CD8-positive, alpha-beta memory T cell (primary cell): ENCODE results near the gene ZNF526. TPM values are rescaled to one million over a fixed set of nuclear protein-coding genes. Genes with fewer than 3 reads are reported as not detected.
A peak's percentile ranks its signal among the peaks of the same experiment; 100 is the strongest.

Source experiments
- CTCF ChIA-PET: fragments of 350-600 bp; sonication (Branson Sonifier 250); formaldehyde crosslinking; loops from one replicate; lab custom pipeline; 2021; ENCODE audit warnings: antibody characterized with exemption; lab: Charles Lee
- POLR2A ChIA-PET: fragments of 350-600 bp; sonication (Branson Sonifier 250); formaldehyde crosslinking; loops from one replicate; lab custom pipeline; 2021; ENCODE audit warnings: antibody characterized with exemption; lab: Charles Lee
- DNase-seq, 5 donors: peaks; one replicate each; pipeline versions ENCODE4 v3.0.0 to v3.0.0-alpha.2; 2020 to 2022; ENCODE audit warnings: mixed read lengths in 1 of 5
- H3K27ac ChIP-seq: one replicate; pipeline ENCODE4 v1.7.0; 2013; ENCODE audit warnings: low read depth, mild to moderate bottlenecking, low read length, moderate library complexity
- H3K27me3 ChIP-seq: 2 replicates; pipeline ENCODE4 v1.7.0; 2013; ENCODE audit warnings: low read length, mild to moderate bottlenecking; ENCODE audit not compliant: insufficient read depth, poor library complexity, severe bottlenecking
- H3K36me3 ChIP-seq: 2 replicates; pipeline ENCODE4 v1.7.0; 2013; ENCODE audit warnings: mild to moderate bottlenecking, low read length, moderate library complexity; ENCODE audit not compliant: insufficient read depth
- H3K4me1 ChIP-seq: 2 replicates; pipeline ENCODE4 v1.7.0; 2013; ENCODE audit warnings: mild to moderate bottlenecking, low read length, moderate library complexity; ENCODE audit not compliant: insufficient read depth
- H3K4me3 ChIP-seq: 2 replicates; pipeline ENCODE4 v1.7.0; 2013; ENCODE audit warnings: mild to moderate bottlenecking, low read length
- H3K9me3 ChIP-seq: 2 replicates; pipeline ENCODE4 v1.7.0; 2013; ENCODE audit warnings: mild to moderate bottlenecking, low read length
- H3K27ac Mint-ChIP-seq, 8 donors: one replicate each; pipeline ENCODE4 v1.8.0; 2020 to 2021; ENCODE audit warnings: mixed read lengths in 8 of 8, mild to moderate bottlenecking in 6 of 8, inconsistent platforms in 3 of 8, moderate library complexity in 3 of 8
- H3K27me3 Mint-ChIP-seq, 2 donors: one replicate each; pipeline ENCODE4 v1.8.0; 2020 to 2021; ENCODE audit warnings: mixed read lengths in 2 of 2, mild to moderate bottlenecking in 1 of 2, moderate library complexity in 1 of 2
- H3K36me3 Mint-ChIP-seq, 3 donors: one replicate each; pipeline ENCODE4 v1.8.0; 2020 to 2021; ENCODE audit warnings: mixed read lengths in 3 of 3, inconsistent platforms in 1 of 3, mild to moderate bottlenecking in 1 of 3
- H3K4me1 Mint-ChIP-seq, 3 donors: one replicate each; pipeline ENCODE4 v1.8.0; 2020 to 2021; ENCODE audit warnings: mixed read lengths in 3 of 3, inconsistent platforms in 1 of 3, mild to moderate bottlenecking in 1 of 3
- H3K4me3 Mint-ChIP-seq, 7 donors: one replicate each; pipeline ENCODE4 v1.8.0; 2020 to 2021; ENCODE audit warnings: mixed read lengths in 7 of 7, mild to moderate bottlenecking in 6 of 7, moderate library complexity in 4 of 7, inconsistent platforms in 2 of 7
- H3K9me3 Mint-ChIP-seq, 5 donors: one replicate each; pipeline ENCODE4 v1.8.0; 2020 to 2022; ENCODE audit warnings: mixed read lengths in 5 of 5, mild to moderate bottlenecking in 3 of 5, moderate library complexity in 2 of 5, inconsistent platforms in 1 of 5
- polyA plus RNA-seq: library from polyadenylated mRNA; unstranded; fragments of 300-500 nt; fragmentation: Illumina TruSeq; gene quantifications from one replicate; pipeline ENCODE4 v1.2.3, GENCODE V29; 2021
- total RNA-seq, 2 experiments: library from RNA; stranded (reverse); gene quantifications; one replicate each; pipeline ENCODE4 v1.2.3, GENCODE V29; 2021

The ZNF526 gene
- total and polyA plus RNA-seq, 3 experiments from 2014 or later, result 9.0 to 20.5 (median 18.4) TPM

DNA sequence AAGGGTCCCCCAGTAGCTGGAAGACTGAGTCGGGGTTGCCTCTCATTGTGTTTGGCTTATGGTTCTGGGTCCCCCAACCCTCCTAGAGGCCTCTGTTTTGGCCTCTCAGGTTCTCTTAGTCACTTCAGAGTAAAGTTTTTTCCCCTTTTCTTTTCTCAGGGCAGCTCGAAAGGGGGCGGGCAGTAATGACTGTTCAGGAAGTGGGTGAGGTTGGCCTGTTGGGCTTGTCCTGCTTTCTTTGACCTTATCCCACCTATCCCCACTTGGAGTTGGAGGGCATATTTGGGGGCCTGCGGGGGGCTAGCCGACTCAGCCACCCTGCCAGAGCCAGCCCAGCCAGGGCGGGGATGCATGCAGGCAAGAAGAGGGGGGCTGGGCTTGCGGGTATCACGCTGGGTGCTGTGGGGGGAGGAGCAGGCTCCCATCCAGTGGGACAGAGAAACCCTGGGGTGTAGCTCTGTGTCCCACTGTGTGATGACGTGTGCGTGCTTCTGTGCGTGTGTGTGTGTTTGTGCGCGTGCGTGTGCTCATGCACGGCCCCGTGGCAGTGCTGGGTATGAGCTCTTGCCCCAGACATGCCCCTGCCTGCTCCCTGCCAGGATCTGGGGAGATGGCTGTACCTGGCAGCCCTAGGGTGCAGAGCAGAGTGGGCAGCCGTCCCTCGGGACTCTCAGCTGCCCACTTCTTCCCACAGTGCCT, 50.4 kb downstream of the ZNF526 start:
- no peaks in the 10 kb centered on the region for H3K9me3 Mint-ChIP-seq
- ChIA-PET POLR2A (interaction anchor here (0.6 to 2.5 kb wide), 11 partner anchors 9 to 71 kb away, joined by 3 to 13 read pairs (median 5); partner anchors contain the start of genes GSK3A and ZNF526), CTCF (interaction anchor here (0.6 to 2.5 kb wide), 8 partner anchors 9 to 257 kb away, joined by 3 to 33 read pairs (median 4); no protein-coding TSS in a partner anchor)
- Histone ChIP-seq H3K27ac (peak overlapping the region; percentile 94), H3K27me3 (no peaks in the 10 kb centered on the region), H3K9me3 (no peaks in the 10 kb centered on the region), H3K4me3 (peak overlapping the region; percentile 66), H3K4me1 (peaks cover 29% of the 10 kb centered on the region), H3K36me3 (peaks cover 6% of the 10 kb centered on the region)
- peaks cover 0 to 4% of the 10 kb centered on the region in 2 donors for H3K27me3 Mint-ChIP-seq
- peak overlapping the region in 6 of 8 donors; percentile 95 to 100 (median 98) for H3K27ac Mint-ChIP-seq
- peak overlapping the region in 3 of 7 donors; percentile 83 to 91 (median 89) for H3K4me3 Mint-ChIP-seq
- peaks cover 27 to 40% (median 38%) of the 10 kb centered on the region in 3 donors for H3K4me1 Mint-ChIP-seq
- peaks cover 1 to 34% (median 6%) of the 10 kb centered on the region in 3 donors for H3K36me3 Mint-ChIP-seq
- DNase-seq, result peak; percentile 69 to 85 (median 74)

DNA sequence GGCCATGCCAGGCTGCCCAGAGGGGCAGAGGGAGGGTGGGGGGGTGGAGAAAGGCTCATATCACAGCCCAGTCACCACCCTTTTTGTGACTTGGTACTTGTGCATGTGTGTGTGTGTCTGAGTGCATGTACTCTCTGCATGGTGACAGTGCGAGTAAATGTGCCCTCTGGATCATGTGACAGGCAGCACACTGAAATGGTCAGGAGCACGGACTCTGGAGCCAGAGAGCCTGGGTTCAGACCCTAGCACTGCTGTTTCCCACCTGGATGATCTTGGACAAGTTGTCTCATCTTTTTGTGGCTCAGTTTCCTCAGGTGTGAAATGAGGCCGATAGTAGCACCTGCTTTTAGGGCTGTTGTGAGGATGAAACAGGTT, 50.9 kb downstream of the ZNF526 start:
- no peaks in the 10 kb centered on the region for H3K9me3 Mint-ChIP-seq
- peaks cover 0 to 2% of the 10 kb centered on the region in 2 donors for H3K27me3 Mint-ChIP-seq
- no peaks in the 10 kb centered on the region for H3K27me3 ChIP-seq
- H3K4me3 Mint-ChIP-seq, result peak overlapping the region in 6 of 7 donors; percentile 3 to 91 (median 64)
- ChIA-PET CTCF (interaction anchor here (0.6 to 2.5 kb wide), 5 partner anchors 8 to 258 kb away, joined by 3 to 33 read pairs (median 5); no protein-coding TSS in a partner anchor), POLR2A (interaction anchor here (0.9 to 2.5 kb wide), 9 partner anchors 8 to 72 kb away, joined by 3 to 13 read pairs (median 5); partner anchors contain the start of genes GSK3A and ZNF526)
- peaks cover 3 to 36% (median 6%) of the 10 kb centered on the region in 3 donors for H3K36me3 Mint-ChIP-seq
- H3K36me3 ChIP-seq, result peaks cover 6% of the 10 kb centered on the region
- no peaks in the 10 kb centered on the region for H3K9me3 ChIP-seq
- peak overlapping the region; percentile 94 for H3K27ac ChIP-seq
- H3K27ac Mint-ChIP-seq, result peak overlapping the region in 7 of 8 donors; percentile 46 to 99 (median 89)
- peak overlapping the region; percentile 49 for H3K4me3 ChIP-seq
- peak in 1 of 5 donors; percentile 43 for DNase-seq
- peaks cover 31% of the 10 kb centered on the region for H3K4me1 ChIP-seq
- H3K4me1 Mint-ChIP-seq, result peaks cover 29 to 43% (median 42%) of the 10 kb centered on the region in 3 donors

DNA sequence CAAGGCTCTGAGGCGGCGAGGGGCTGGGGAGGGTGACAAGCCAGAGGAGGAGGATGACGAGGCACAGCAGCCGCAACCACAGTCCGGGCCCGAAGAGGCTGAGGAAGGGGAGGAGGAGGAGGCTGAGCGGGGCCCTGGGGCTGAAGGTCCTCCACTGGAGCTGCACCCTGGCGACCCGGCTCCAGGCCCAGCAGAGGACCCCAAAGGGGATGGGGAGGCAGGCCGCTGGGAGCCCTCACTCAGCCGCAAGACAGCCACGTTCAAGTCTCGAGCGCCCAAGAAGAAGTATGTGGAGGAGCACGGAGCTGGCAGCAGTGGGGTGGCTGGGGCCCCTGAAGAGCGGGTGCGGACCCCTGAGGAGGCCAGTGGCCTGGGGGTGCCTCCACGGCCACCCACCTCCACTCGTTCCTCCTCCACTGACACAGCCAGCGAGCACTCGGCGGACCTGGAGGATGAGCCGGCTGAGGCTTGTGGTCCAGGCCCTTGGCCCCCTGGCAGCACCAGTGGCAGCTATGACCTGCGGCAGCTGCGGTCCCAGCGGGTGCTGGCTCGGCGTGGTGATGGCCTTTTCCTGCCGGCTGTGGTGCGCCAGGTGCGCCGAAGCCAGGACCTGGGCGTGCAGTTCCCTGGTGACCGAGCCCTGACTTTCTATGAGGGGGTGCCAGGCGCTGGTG, 51.9 kb downstream of the ZNF526 start:
- peaks cover 6% of the 10 kb centered on the region for H3K36me3 ChIP-seq
- no peak overlapping the region for H3K27ac ChIP-seq
- CTCF ChIA-PET, result interaction anchor here (1.3 to 2.2 kb wide), 4 partner anchors 7 to 163 kb away, joined by 3 to 33 read pairs (median 5); no protein-coding TSS in a partner anchor
- no peaks in the 10 kb centered on the region for H3K9me3 ChIP-seq
- H3K4me3 ChIP-seq, result no peak overlapping the region
- POLR2A ChIA-PET, result no interaction called here
- H3K36me3 Mint-ChIP-seq, result peaks cover 4 to 37% (median 6%) of the 10 kb centered on the region in 3 donors
- no peaks in the 10 kb centered on the region for H3K27me3 ChIP-seq
- peaks cover 0 to 2% of the 10 kb centered on the region in 2 donors for H3K27me3 Mint-ChIP-seq
- DNase-seq, result peak in 1 of 5 donors; percentile 50
- H3K4me1 ChIP-seq, result peaks cover 41% of the 10 kb centered on the region
- no peaks in the 10 kb centered on the region for H3K9me3 Mint-ChIP-seq
- H3K27ac Mint-ChIP-seq, result peak overlapping the region in 1 of 8 donors; percentile 46
- H3K4me3 Mint-ChIP-seq, result no peak overlapping the region
- peaks cover 33 to 51% (median 48%) of the 10 kb centered on the region in 3 donors for H3K4me1 Mint-ChIP-seq

GRCh38 chr19:42272535-42272897, 52.4 kb downstream of the ZNF526 start:
- POLR2A ChIA-PET, result no interaction called here

GRCh38 chr19:42272989-42273406, 52.9 kb downstream of the ZNF526 start:
- DNase-seq, result peak in 1 of 5 donors; percentile 42
- Mint-ChIP-seq H3K36me3 (peaks cover 4 to 36% (median 6%) of the 10 kb centered on the region in 3 donors), H3K27ac (no peak overlapping the region), H3K9me3 (no peaks in the 10 kb centered on the region), H3K27me3 (peaks cover 0 to 2% of the 10 kb centered on the region in 2 donors), H3K4me1 (peaks cover 33 to 52% (median 42%) of the 10 kb centered on the region in 3 donors), H3K4me3 (no peak overlapping the region)
- Histone ChIP-seq H3K4me3 (no peak overlapping the region), H3K9me3 (no peaks in the 10 kb centered on the region), H3K36me3 (peaks cover 6% of the 10 kb centered on the region), H3K4me1 (peaks cover 37% of the 10 kb centered on the region), H3K27me3 (no peaks in the 10 kb centered on the region), H3K27ac (no peak overlapping the region)
- ChIA-PET CTCF (interaction anchor here (1.3 kb wide), 1 partner anchor 164 kb away, joined by 5 read pairs; no protein-coding TSS in a partner anchor), POLR2A (no interaction called here)

More at GRCh38 chr19:42272535-42272897, 52.4 kb downstream of the ZNF526 start:
- no peaks in the 10 kb centered on the region for H3K9me3 ChIP-seq
- no peak overlapping the region for H3K27ac ChIP-seq
- no peak overlapping the region for H3K27ac Mint-ChIP-seq
- no peak overlapping the region for H3K4me3 ChIP-seq
- peaks cover 33 to 52% (median 46%) of the 10 kb centered on the region in 3 donors for H3K4me1 Mint-ChIP-seq
- CTCF ChIA-PET, result interaction anchor here (1.3 kb wide), 1 partner anchor 164 kb away, joined by 5 read pairs; no protein-coding TSS in a partner anchor
- peaks cover 4 to 37% (median 6%) of the 10 kb centered on the region in 3 donors for H3K36me3 Mint-ChIP-seq
- peak in 1 of 5 donors; percentile 43 for DNase-seq
- peak overlapping the region in 1 of 7 donors; percentile 32 for H3K4me3 Mint-ChIP-seq
- H3K36me3 ChIP-seq, result peaks cover 6% of the 10 kb centered on the region
- H3K27me3 Mint-ChIP-seq, result peaks cover 0 to 2% of the 10 kb centered on the region in 2 donors
- H3K4me1 ChIP-seq, result peaks cover 40% of the 10 kb centered on the region
- no peaks in the 10 kb centered on the region for H3K27me3 ChIP-seq
- H3K9me3 Mint-ChIP-seq, result no peaks in the 10 kb centered on the region

DNA sequence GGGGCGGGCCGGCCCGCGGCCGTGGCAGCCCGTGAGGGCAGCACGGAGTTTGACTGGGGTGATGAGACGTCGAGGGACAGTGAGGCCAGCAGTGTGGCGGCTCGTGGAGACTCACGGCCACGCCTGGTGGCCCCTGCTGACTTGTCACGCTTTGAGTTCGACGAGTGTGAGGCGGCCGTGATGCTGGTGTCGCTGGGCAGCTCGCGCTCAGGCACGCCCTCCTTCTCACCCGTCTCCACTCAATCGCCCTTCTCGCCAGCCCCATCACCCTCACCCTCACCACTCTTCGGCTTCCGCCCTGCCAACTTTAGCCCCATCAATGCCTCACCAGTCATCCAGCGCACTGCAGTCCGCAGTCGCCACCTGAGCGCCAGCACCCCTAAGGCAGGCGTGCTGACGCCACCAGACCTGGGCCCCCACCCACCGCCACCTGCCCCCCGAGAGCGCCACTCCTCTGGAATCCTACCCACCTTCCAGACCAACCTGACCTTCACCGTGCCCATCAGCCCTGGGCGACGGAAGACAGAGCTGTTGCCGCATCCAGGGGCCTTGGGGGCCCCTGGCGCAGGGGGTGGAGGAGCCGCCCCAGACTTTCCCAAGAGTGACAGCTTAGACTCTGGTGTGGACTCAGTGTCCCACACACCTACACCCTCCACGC, 53.4 kb downstream of the ZNF526 start:
- H3K36me3 Mint-ChIP-seq, result peaks cover 4 to 36% (median 6%) of the 10 kb centered on the region in 3 donors
- peaks cover 37 to 57% (median 44%) of the 10 kb centered on the region in 3 donors for H3K4me1 Mint-ChIP-seq
- H3K4me3 Mint-ChIP-seq, result no peak overlapping the region
- no peak for DNase-seq
- no peak overlapping the region for H3K27ac Mint-ChIP-seq
- no peaks in the 10 kb centered on the region for H3K9me3 Mint-ChIP-seq
- Histone ChIP-seq H3K4me1 (peaks cover 42% of the 10 kb centered on the region), H3K4me3 (no peak overlapping the region), H3K27ac (no peak overlapping the region), H3K9me3 (no peaks in the 10 kb centered on the region), H3K36me3 (peaks cover 6% of the 10 kb centered on the region), H3K27me3 (no peaks in the 10 kb centered on the region)
- ChIA-PET CTCF (interaction anchor here (0.9 to 1.3 kb wide), 2 partner anchors 23 to 165 kb away, joined by 3 to 5 read pairs; no protein-coding TSS in a partner anchor), POLR2A (no interaction called here)
- H3K27me3 Mint-ChIP-seq, result peaks cover 0 to 5% of the 10 kb centered on the region in 2 donors

GRCh38 chr19:42274065-42274682, 54.1 kb downstream of the ZNF526 start:
- no peak for DNase-seq
- Histone ChIP-seq H3K4me1 (peaks cover 48% of the 10 kb centered on the region), H3K4me3 (no peak overlapping the region), H3K9me3 (no peaks in the 10 kb centered on the region), H3K27me3 (no peaks in the 10 kb centered on the region), H3K27ac (no peak overlapping the region), H3K36me3 (peaks cover 6% of the 10 kb centered on the region)
- Mint-ChIP-seq H3K9me3 (no peaks in the 10 kb centered on the region), H3K4me3 (no peak overlapping the region), H3K27me3 (peaks cover 0 to 5% of the 10 kb centered on the region in 2 donors), H3K27ac (peak overlapping the region in 3 of 8 donors; percentile 4 to 30 (median 15)), H3K4me1 (peaks cover 43 to 64% (median 51%) of the 10 kb centered on the region in 3 donors), H3K36me3 (peaks cover 4 to 36% (median 6%) of the 10 kb centered on the region in 3 donors)
- CTCF ChIA-PET, result interaction anchor here (0.7 to 0.9 kb wide), 2 partner anchors 22 to 142 kb away, joined by 3 read pairs; partner anchors contain the start of gene POU2F2
- POLR2A ChIA-PET, result no interaction called here
